HCT116 (cell line): ENCODE data around the gene MSI2. TPM values are rescaled to one million over a fixed set of nuclear protein-coding genes. Genes with fewer than 3 reads are reported as not detected.

Source experiments
- ATAC-seq: fragments of 200-7000 bp; cut with Tn5 transposase; 2 replicates; pipeline ENCODE4 v1.9.1; 2020; ENCODE audit warnings: mild to moderate bottlenecking, moderate library complexity
- BruUV-seq: library from RNA; stranded (reverse); fragments of 400-500 nt; replicated peaks from 2 replicates; lab custom pipeline; 2021; lab: Mats Ljungman, UMichigan
- CTCF ChIA-PET: fragments of 300-600 bp; sonication (Branson Sonifier 250); formaldehyde crosslinking; loops from one replicate; lab custom pipeline; 2021; ENCODE audit warnings: antibody characterized with exemption; lab: Charles Lee
- POLR2A ChIA-PET: fragments of 300-600, 350-600 bp; sonication (Branson Sonifier 250); formaldehyde crosslinking; loops from one replicate; lab custom pipeline; 2021; ENCODE audit warnings: antibody characterized with exemption; lab: Charles Lee
- RAD21 ChIA-PET, 2 experiments: fragments of 300-600 bp; sonication (Branson Sonifier 250); formaldehyde crosslinking; loops; one replicate each; lab custom pipeline; 2023; ENCODE audit warnings: low total read pairs in 2 of 2; ENCODE audit not compliant: uncharacterized antibody in 2 of 2, unreplicated experiment in 2 of 2, low non-redundant PET in 1 of 2; lab: Charles Lee
- DNase-seq: peaks from one replicate; pipeline ENCODE4 v3.0.0-alpha.2; 2010; ENCODE audit warnings: low read depth, low spot score
- H2AFZ ChIP-seq: fragments of 200-600 bp; shearing (Covaris generic), sonication (generic); 2 replicates; pipeline ENCODE4 v1.6.1; 2017; ENCODE audit warnings: low read depth, mixed run types, mixed read lengths, antibody characterized with exemption, low read length; ENCODE audit not compliant: poor library complexity, severe bottlenecking
- H3K27ac ChIP-seq: 2 replicates; pipeline ENCODE4 v1.5.1; 2012; ENCODE audit warnings: low read depth, low read length
- H3K27me3 ChIP-seq: fragments of 200-600 bp; sonication (generic); 2 replicates; pipeline ENCODE4 v1.6.1; 2016; ENCODE audit warnings: mixed run types, low read length, mixed read lengths; ENCODE audit not compliant: insufficient read depth
- H3K36me3 ChIP-seq, 2 experiments: fragments of 200-500 bp in 1 of 2; fragments of 200-600 bp in 1 of 2; sonication (Bioruptor generic) in 1 of 2; sonication (generic) in 1 of 2; 2 replicates each; pipeline versions ENCODE4 v1.5.1 to v1.6.1; 2014 to 2016; ENCODE audit warnings: low read length in 2 of 2, inconsistent platforms in 1 of 2, mixed read lengths in 1 of 2, mixed run types in 1 of 2; ENCODE audit not compliant: insufficient read depth in 2 of 2, control insufficient read depth in 1 of 2
- H3K4me1 ChIP-seq, 2 experiments: fragments of 200-600 bp in 1 of 2; sonication (generic) in 1 of 2; 2 replicates each; pipeline versions ENCODE4 v1.5.1 to v1.6.1; 2012 to 2017; ENCODE audit warnings: low read length in 2 of 2, inconsistent platforms in 1 of 2, mild to moderate bottlenecking in 1 of 2, mixed read lengths in 1 of 2, mixed run types in 1 of 2, moderate library complexity in 1 of 2; ENCODE audit not compliant: insufficient read depth in 2 of 2, control insufficient read depth in 1 of 2
- H3K4me2 ChIP-seq: fragments of 200-600 bp; sonication (generic); 2 replicates; pipeline ENCODE4 v1.6.1; 2017; ENCODE audit warnings: mixed run types, low read length, mixed read lengths
- H3K4me3 ChIP-seq, 2 experiments: fragments of 200-600 bp in 1 of 2; sonication (generic) in 1 of 2; replicated peaks in 1 of 2; 2 replicates each; pipeline ENCODE4 v1.5.1; 2011 to 2016; ENCODE audit warnings: low read length in 2 of 2, control low read depth in 1 of 2, low read depth in 1 of 2, mild to moderate bottlenecking in 1 of 2, mixed read lengths in 1 of 2, mixed run types in 1 of 2
- H3K79me2 ChIP-seq: fragments of 200-600 bp; sonication (generic); 2 replicates; pipeline ENCODE4 v1.6.1; 2017; ENCODE audit warnings: mild to moderate bottlenecking, mixed run types, low read length, moderate library complexity, mixed read lengths; ENCODE audit not compliant: insufficient read depth
- H3K9ac ChIP-seq: fragments of 200-600 bp; sonication (generic); 2 replicates; pipeline ENCODE4 v1.6.1; 2016; ENCODE audit warnings: low read length, mixed read lengths
- H3K9me2 ChIP-seq: fragments of 200-600 bp; sonication (generic), shearing (Covaris generic); 2 replicates; pipeline ENCODE4 v1.6.1; 2017; ENCODE audit warnings: mixed run types, mild to moderate bottlenecking, moderate library complexity; ENCODE audit not compliant: insufficient read depth
- H3K9me3 ChIP-seq, 2 experiments: fragments of 200-500 bp in 1 of 2; fragments of 200-600 bp in 1 of 2; sonication (Bioruptor generic) in 1 of 2; sonication (generic) in 1 of 2; 2 replicates each; pipeline ENCODE4 v1.6.1; 2014 to 2017; ENCODE audit warnings: low read length in 2 of 2, mixed read lengths in 2 of 2, inconsistent platforms in 1 of 2, low read depth in 1 of 2, mild to moderate bottlenecking in 1 of 2, mixed run types in 1 of 2, moderate library complexity in 1 of 2; ENCODE audit not compliant: control insufficient read depth in 1 of 2, insufficient read depth in 1 of 2
- H4K20me1 ChIP-seq: fragments of 200-600 bp; sonication (generic), shearing (Covaris generic); 2 replicates; pipeline ENCODE4 v1.6.1; 2017; ENCODE audit warnings: mixed run types, mild to moderate bottlenecking, moderate library complexity; ENCODE audit not compliant: insufficient read depth
- CBX3 ChIP-seq: IDR thresholded peaks from 2 replicates; pipeline ENCODE4 v1.6.1; 2012; ENCODE audit warnings: low read depth
- CEBPB ChIP-seq: IDR thresholded peaks from 2 replicates; pipeline ENCODE4 v1.6.1; 2012; ENCODE audit warnings: low read depth
- CTCF ChIP-seq, 3 experiments: fragments of 200-600 bp in 1 of 3; sonication (generic) in 1 of 3; IDR thresholded peaks in 2 of 3; conservative IDR thresholded peaks in 1 of 3; 2 replicates each; pipeline ENCODE4 v1.5.1; 2012 to 2017; ENCODE audit warnings: low read depth in 2 of 3, low read length in 2 of 3, antibody characterized with exemption in 1 of 3, borderline replicate concordance in 1 of 3, control low read depth in 1 of 3, mild to moderate bottlenecking in 1 of 3, mixed read lengths in 1 of 3, mixed run types in 1 of 3, moderate library complexity in 1 of 3; ENCODE audit not compliant: insufficient read depth in 1 of 3
- EGR1 ChIP-seq: IDR thresholded peaks from 2 replicates; pipeline ENCODE4 v1.6.1; 2012; ENCODE audit warnings: low read depth
- ELF1 ChIP-seq: IDR thresholded peaks from 2 replicates; pipeline ENCODE4 v1.6.1; 2012; ENCODE audit warnings: low read depth, borderline replicate concordance
- EZH2 ChIP-seq: fragments of 200-600 bp; sonication (generic); IDR thresholded peaks from 2 replicates; pipeline ENCODE4 v1.6.1; 2017; ENCODE audit warnings: antibody characterized with exemption, mixed run types
- FOSL1 ChIP-seq: IDR thresholded peaks from 2 replicates; pipeline ENCODE4 v1.6.1; 2012; ENCODE audit warnings: low read depth
- JUND ChIP-seq: IDR thresholded peaks from 2 replicates; pipeline ENCODE4 v1.6.1; 2012
- MAX ChIP-seq: IDR thresholded peaks from 2 replicates; pipeline ENCODE4 v1.6.1; 2012
- POLR2A ChIP-seq: IDR thresholded peaks from 2 replicates; pipeline ENCODE4 v1.7.0; 2011; ENCODE audit warnings: borderline replicate concordance; ENCODE audit not compliant: insufficient read depth, insufficient read length; ENCODE audit errors: extremely low read depth
- POLR2AphosphoS5 ChIP-seq: IDR thresholded peaks from 2 replicates; pipeline ENCODE4 v1.6.1; 2011; ENCODE audit warnings: mild to moderate bottlenecking, low read depth, low read length, moderate library complexity
- RAD21 ChIP-seq: IDR thresholded peaks from 2 replicates; pipeline ENCODE4 v1.6.1; 2012; ENCODE audit warnings: low read depth, mild to moderate bottlenecking
- REST ChIP-seq: IDR thresholded peaks from 2 replicates; pipeline ENCODE4 v1.6.1; 2012; ENCODE audit warnings: low read depth
- SP1 ChIP-seq: IDR thresholded peaks from 2 replicates; pipeline ENCODE4 v1.6.1; 2012; ENCODE audit warnings: low read depth
- SRF ChIP-seq: IDR thresholded peaks from 2 replicates; pipeline ENCODE4 v1.6.1; 2012; ENCODE audit warnings: low read depth
- TCF7L2 ChIP-seq: IDR thresholded peaks from 2 replicates; pipeline ENCODE4 v1.7.0; 2011; ENCODE audit warnings: borderline replicate concordance, inconsistent platforms; ENCODE audit not compliant: insufficient read depth, insufficient read length; ENCODE audit errors: extremely low read depth
- YY1 ChIP-seq: IDR thresholded peaks from 2 replicates; pipeline ENCODE4 v1.6.1; 2011; ENCODE audit warnings: low read length, low read depth, moderate library complexity, mild to moderate bottlenecking; ENCODE audit not compliant: insufficient replicate concordance; ENCODE audit errors: extremely low read depth
- ZFX ChIP-seq: fragments of 450-650 bp; IDR thresholded peaks from 2 replicates; pipeline ENCODE4 v1.6.1; 2017
- ZNF274 ChIP-seq: fragments of 200-500 bp; sonication (Bioruptor generic); IDR thresholded peaks from 2 replicates; pipeline ENCODE4 v1.6.1; 2014; ENCODE audit warnings: mild to moderate bottlenecking, low read depth, low read length, inconsistent platforms
- intact Hi-C: fragments of 100-400 bp; cut with micrococcal nuclease; formaldehyde crosslinking; loops from 2 replicates; pipeline ENCODE4 v1.10.0; 2022
- total RNA-seq: library from RNA; stranded (reverse); gene quantifications from one replicate; pipeline ENCODE4 v1.2.1, GENCODE V29; 2021; ENCODE audit not compliant: unreplicated experiment
- TF ChIP-seq, protein P1 (sequence below): IDR thresholded peaks from 2 replicates; pipeline ENCODE4 v1.6.1; 2012

MSI2 gene
- total RNA-seq, 1 experiment from 2014 or later = 137 TPM

DNA sequence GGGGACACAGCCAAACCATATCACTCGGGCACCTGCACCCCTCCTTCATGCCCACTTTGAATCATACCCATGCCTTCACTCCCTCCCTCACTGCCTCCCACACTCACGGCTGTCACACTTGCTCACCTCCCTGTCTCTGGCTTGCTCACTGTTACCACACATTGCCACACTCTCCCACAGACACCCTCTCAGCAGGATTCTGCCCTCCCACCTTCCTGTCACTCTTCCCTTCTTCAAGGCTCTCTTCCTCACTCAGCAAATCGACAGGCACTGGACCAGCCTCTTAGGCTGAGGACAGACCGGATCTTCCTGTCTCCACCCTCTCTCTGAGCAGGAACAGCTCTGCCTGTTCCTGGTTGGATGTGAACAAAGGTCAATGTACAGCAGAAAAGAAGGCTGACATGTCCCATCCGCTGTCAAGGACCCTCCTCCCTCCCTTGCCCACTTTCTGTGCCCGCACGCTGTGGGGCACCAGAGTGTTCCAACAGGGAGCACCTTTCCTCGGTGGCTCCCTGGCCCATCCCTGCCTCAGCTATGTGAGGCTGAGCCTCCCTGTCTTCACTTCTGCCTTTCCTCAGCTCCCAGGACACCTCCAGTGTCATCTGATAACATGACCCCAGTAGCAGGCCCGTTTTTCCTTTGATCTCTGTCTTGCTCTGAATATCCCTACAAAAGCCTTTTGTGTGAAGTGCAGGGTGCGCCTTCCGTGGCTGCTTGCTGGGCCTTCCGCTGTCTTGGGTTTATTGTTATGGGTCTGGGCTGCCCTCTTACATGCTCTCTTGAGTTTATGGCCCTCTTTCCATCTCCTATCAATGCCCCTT lies 441.8 kb downstream of the MSI2 start:
- H3K9ac ChIP-seq = no peak overlapping the region
- intact Hi-C loops = no loop called here
- no peaks in the 10 kb centered on the region for H3K27me3 ChIP-seq
- no peaks in the 10 kb centered on the region for H3K9me2 ChIP-seq
- H3K4me2 ChIP-seq = no peak overlapping the region
- H2AFZ ChIP-seq = no peak overlapping the region
- no peaks in the 10 kb centered on the region for H3K79me2 ChIP-seq
- ChIA-PET RAD21 (no interaction called here), CTCF (no interaction called here), POLR2A (no interaction called here)
- peaks cover 0 to 5% of the 10 kb centered on the region in 2 experiments; a peak in 1 of 4 replicates for H3K4me1 ChIP-seq
- BruUV-seq = no TSS peak
- peak; percentile 32; the same call in 1 of the 2 replicates for ATAC-seq
- TF ChIP-seq FOSL1 (no peak), CEBPB (no peak), ZNF274 (no peak), CTCF (IDR thresholded peaks at IDR 0.05 in 2 of 3, conservative IDR thresholded peaks at IDR 0.05 in 1 of 3; ENCODE audit: borderline replicate concordance in 1 of 3, insufficient read depth in 1 of 3, low read depth in 2 of 3, low read length in 2 of 3) (no peak), POLR2AphosphoS5 (no peak), ZFX (no peak), REST (no peak), ELF1 (no peak), TCF7L2 (no peak), JUND (no peak), POLR2A (no peak), EGR1 (no peak), CBX3 (no peak), YY1 (no peak), SP1 (no peak), MAX (no peak), EZH2 (no peak), RAD21 (no peak), SRF (no peak)
- TF ChIP-seq, protein P1, sequence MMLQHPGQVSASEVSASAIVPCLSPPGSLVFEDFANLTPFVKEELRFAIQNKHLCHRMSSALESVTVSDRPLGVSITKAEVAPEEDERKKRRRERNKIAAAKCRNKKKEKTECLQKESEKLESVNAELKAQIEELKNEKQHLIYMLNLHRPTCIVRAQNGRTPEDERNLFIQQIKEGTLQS = no peak
- DNase-seq = no peak
- no peaks in the 10 kb centered on the region for H4K20me1 ChIP-seq
- H3K36me3 ChIP-seq = no peaks in the 10 kb centered on the region
- H3K9me3 ChIP-seq = no peaks in the 10 kb centered on the region
- H3K27ac ChIP-seq = no peak overlapping the region
- no peak overlapping the region for H3K4me3 ChIP-seq
